HG02678 (cell line): ENCODE results near the gene TUBAL3.

ENCODE experiments used
- ATAC-seq: cut with Tn5 transposase; IDR thresholded peaks from one replicate; pipeline ENCODE4 v1.9.1; 2021; ENCODE audit warnings: mild to moderate bottlenecking, moderate library complexity; ENCODE audit not compliant: unreplicated experiment

The TUBAL3 gene

DNA sequence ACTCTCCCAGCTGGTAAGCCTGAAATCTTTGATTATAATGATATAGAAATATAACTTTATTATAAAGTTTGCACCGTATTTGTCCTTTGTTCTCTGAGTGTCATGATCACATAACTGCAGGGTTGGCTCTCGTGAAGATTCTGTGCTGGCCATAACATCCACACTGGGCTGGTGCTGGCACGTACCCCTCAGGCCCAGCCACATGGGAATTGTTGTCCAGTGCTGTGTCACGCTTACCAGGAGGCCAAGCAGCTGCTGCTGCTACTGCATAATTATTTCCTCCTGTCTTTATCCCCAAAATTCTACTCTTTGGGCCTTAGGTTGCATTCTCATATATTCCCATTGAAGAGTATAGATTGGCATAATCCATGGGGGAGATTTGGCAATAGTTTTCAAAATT lies 60.6 kb downstream of the TUBAL3 start:
- ATAC-seq, result no peak

DNA sequence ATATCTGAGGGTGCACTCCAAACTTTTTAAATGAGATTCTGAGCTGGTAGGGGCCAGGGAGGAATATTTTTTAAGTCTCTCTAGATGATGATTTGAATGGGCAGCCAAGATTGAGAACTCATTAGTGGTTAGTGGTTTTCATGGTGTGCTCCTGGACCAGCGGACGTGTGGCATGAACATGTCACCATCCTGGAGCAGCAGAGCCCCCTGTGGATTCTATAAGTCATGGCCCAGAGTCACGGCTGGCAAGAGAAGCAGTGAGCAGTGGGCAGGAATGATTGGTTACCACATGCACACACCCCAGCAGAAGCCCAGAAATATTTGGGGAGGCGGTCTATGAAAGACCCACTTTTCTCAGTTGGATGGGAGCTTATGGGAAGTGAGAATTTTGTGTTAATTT lies 61.1 kb downstream of the TUBAL3 start:
- ATAC-seq, result no peak
